ENCODE results near the gene PVR.

GRCh38 chr19:44608391-44608821, 35.3 kb upstream of the PVR start:
- TF ChIP-seq CTCF (IDR thresholded peaks at IDR 0.05; ENCODE audit: low read depth, low read length), result no peak
- no peak for TF ChIP-seq EZH2phosphoT487 (IDR thresholded peaks at IDR 0.05; ENCODE audit: low read depth)
